Measurements from ENCODE around the gene ZNF324B.

The ZNF324B gene

DNA sequence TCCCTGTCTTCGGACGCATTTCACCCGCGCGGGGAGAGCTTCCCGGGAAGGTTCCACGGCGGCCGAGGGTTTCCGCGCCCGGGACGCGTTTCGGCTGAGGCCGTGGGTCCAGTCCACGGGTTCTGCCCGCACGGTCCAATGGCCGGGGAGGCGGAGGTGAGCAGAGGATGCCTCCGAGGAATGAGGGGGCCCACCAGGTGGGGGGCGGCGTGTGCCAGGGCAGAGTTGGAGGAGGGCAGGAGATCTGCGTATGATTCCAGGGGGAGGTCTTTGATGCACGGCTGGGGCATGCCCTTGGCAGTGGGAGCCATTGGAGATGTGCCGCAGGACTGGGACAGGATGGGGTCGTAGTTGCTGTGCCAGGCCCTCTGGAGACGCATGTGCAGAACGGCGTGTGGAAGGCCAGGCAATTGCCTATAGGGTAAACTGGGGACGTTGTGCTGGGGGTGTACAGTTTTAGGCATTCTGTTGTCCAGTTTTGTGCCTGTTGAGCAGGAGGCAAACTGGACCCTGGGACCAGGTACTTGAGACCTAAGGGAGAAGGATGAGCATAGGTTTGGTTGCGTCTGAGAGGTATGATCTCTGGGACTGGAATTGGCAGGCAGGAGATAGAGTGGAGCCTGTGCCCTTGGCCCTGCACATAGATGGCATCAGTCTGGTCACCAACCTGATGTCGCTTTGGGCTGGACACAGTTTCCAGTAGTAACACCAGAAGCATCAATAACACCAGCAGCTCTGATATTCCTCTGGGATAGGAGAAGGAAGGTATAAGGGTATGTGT is 42.2 kb upstream of the ZNF324B start:
- peak; percentile 34 for DNase-seq (ENCODE audit: low spot score)
- no peak for TF ChIP-seq CTCF (IDR thresholded peaks at IDR 0.05; ENCODE audit: extremely low read depth, missing control alignments)

GRCh38 chr19:58416604-58417003 is 34.8 kb upstream of the ZNF324B start:
- DNase-seq (ENCODE audit: low spot score), result no peak
- TF ChIP-seq CTCF (IDR thresholded peaks at IDR 0.05; ENCODE audit: extremely low read depth, missing control alignments), result no peak

DNA sequence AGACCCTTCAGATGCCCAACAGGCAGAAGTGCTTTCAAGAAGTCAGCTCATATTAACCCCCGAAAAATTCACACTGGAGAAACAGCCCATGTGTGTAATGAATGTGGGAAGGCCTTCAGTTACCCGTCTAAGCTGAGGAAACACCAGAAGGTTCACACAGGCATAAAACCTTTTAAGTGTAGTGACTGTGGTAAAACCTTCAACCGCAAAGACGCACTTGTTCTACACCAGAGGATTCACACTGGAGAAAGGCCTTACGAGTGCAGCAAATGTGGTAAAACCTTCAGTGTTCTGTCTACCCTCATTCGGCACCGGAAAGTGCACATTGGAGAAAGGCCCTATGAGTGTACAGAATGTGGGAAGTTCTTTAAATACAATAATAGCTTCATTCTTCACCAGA is 34.4 kb upstream of the ZNF324B start:
- DNase-seq (ENCODE audit: low spot score), result no peak
- no peak for TF ChIP-seq CTCF (IDR thresholded peaks at IDR 0.05; ENCODE audit: extremely low read depth, missing control alignments)

DNA sequence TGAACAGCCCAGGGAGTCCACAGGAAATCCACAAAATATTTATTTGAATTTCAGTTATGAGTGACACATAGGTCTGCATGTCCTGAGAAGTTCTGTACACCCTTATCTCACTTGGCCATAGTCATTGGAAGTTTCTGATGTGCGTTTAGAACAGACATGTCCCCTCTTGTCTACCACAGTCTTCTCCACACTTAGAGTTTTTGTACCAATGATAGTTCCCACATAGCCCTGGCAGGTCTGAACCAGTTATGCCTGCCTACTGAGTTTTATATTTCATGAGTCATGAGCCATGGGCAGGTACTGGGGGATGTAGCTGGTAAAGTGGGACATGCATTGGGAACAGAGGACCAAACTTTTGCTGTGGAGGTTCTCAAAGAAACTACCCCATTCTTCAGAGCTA is 22.8 kb upstream of the ZNF324B start:
- no peak for DNase-seq (ENCODE audit: low spot score)
- no peak for TF ChIP-seq CTCF (IDR thresholded peaks at IDR 0.05; ENCODE audit: extremely low read depth, missing control alignments)

DNA sequence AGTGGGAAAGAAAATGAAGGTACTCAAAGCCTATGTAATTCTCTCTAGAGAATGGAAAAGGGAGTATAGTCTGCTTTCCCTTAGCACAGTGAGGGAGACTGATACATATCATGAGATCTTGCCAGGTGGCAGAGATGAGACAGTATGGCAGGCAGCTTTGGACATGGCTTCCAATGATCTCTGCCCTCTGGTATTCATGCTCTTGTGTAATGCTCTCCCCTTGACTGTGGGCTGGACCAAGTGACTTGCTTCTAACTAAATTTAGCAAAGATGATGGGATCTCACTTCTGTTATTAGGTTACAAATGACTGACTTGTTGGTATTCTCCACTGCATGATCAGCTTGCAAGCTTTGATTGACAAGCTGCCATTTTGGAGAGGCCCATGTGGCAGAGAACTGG is 21.7 kb upstream of the ZNF324B start:
- TF ChIP-seq CTCF (IDR thresholded peaks at IDR 0.05; ENCODE audit: extremely low read depth, missing control alignments), result no peak
- DNase-seq (ENCODE audit: low spot score), result no peak

- TF ChIP-seq CTCF (IDR thresholded peaks at IDR 0.05; ENCODE audit: extremely low read depth, missing control alignments), result no peak
- no peak for DNase-seq (ENCODE audit: low spot score)
Observed at GRCh38 chr19:58434217-58434616, 17.2 kb upstream of the ZNF324B start.

- TF ChIP-seq CTCF (IDR thresholded peaks at IDR 0.05; ENCODE audit: extremely low read depth, missing control alignments), result no peak
- peak; percentile 94 for DNase-seq (ENCODE audit: low spot score)
Observed at GRCh38 chr19:58439576-58440554, 11.6 kb upstream of the ZNF324B start, which contains the start of gene ZNF132. Gene ZNF132 (minus strand): TSS chr19:58440153. CDS start chr19:58439821, 332 bp downstream.

Measured in GM20000 (cell line).